ENCODE results near the gene GOPC. TPM values are rescaled to one million over a fixed set of nuclear protein-coding genes. Genes with fewer than 3 reads are reported as not detected.

GOPC gene
- total and polyA plus RNA-seq, 2 donors (not counting 1 experiment from before 2014, with no cell fraction given): 8.9 to 26.7 TPM

DNA sequence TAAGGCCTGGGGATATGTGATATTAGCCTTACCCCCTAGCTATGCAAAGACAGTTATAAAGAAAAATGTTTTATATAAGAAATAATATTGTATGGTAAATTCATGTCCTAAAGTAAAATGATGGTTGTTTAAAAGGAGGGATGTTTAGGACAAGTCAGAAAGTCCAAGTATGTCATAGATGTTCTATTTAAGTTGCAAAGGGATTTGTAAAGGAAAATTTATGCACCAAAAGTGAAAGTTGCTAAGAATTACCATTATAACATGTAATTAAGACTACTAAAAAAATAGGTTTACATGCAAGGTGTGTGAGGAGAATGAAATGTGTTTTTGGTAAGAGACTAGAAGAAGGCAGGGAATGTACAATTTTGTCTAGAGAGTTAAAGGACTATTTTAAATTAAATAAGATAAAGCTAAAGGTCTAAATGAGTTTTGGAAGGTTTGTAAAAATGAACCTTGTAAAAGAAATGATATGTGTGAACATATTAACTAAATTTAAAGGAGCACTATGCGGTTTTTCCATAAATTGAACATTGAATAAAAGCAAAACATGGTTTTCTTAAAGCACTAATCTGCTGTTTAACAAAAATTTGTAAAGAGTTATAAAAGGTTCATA is 22.7 kb upstream of the GOPC start:
- H3K79me2 ChIP-seq (ENCODE audit: control insufficient read depth, insufficient read depth, low read length): no peaks in the 10 kb centered on the region
- no peak overlapping the region for H3K9ac ChIP-seq (ENCODE audit: low read length)
- no peak overlapping the region for H2AFZ ChIP-seq (ENCODE audit: insufficient read depth, low read depth, low read length, poor library complexity, severe bottlenecking)
- intact Hi-C loops (cut with micrococcal nuclease): no loop called here
- H3K27me3 ChIP-seq (replicated peaks in 1 of 4; ENCODE audit: control extremely low read depth in 1 of 4, control insufficient read depth in 3 of 4, insufficient read depth in 4 of 4, low read length in 3 of 4): no peaks in the 10 kb centered on the region
- no peaks in the 10 kb centered on the region for H3K4me1 ChIP-seq (ENCODE audit: control insufficient read depth in 2 of 2, insufficient read depth in 2 of 2, low read length in 2 of 2)
- H3K9me3 ChIP-seq (ENCODE audit: control extremely low read depth in 1 of 3, control insufficient read depth in 2 of 3, insufficient read depth in 1 of 3, low read length in 2 of 3): peaks cover 3 to 12% (median 5%) of the 10 kb centered on the region in 3 donors
- no peak overlapping the region for H3K4me3 ChIP-seq (ENCODE audit: control extremely low read depth in 1 of 5, extremely low read depth in 1 of 5, insufficient read depth in 1 of 5, low read depth in 2 of 5, low read length in 4 of 5)
- Mint-ChIP-seq H3K27me3 (peaks cover 12% of the 10 kb centered on the region), H3K9me3 (ENCODE audit: insufficient read depth) (peaks cover 6% of the 10 kb centered on the region), H3K4me1 (no peaks in the 10 kb centered on the region), H3K4me3 (no peak overlapping the region), H3K27ac (no peak overlapping the region)
- no CpG with 5 or more reads among the region's 1 CpG for WGBS (ENCODE audit: insufficient coverage)
- no peak overlapping the region for H3K27ac ChIP-seq (ENCODE audit: low read length in 2 of 2)
- CTCF ChIA-PET: interaction anchor here (0.7 kb wide), 1 partner anchor 476 kb away, joined by 3 read pairs; no protein-coding TSS in a partner anchor
- no peak for ATAC-seq (ENCODE audit: low read depth)
- no peaks in the 10 kb centered on the region for H4K20me1 ChIP-seq (ENCODE audit: control insufficient read depth, insufficient read depth, low read length, poor library complexity, severe bottlenecking)
- H3K36me3 ChIP-seq (replicated peaks in 1 of 2; ENCODE audit: control extremely low read depth in 1 of 2, control insufficient read depth in 1 of 2, extremely low read depth in 1 of 2, insufficient read depth in 2 of 2, low read length in 1 of 2): no peaks in the 10 kb centered on the region
- no peak for DNase-seq
- no peak for TF ChIP-seq EZH2 (IDR thresholded peaks at IDR 0.05; ENCODE audit: borderline replicate concordance, insufficient read depth, low read depth, low read length, poor library complexity, severe bottlenecking)
- TF ChIP-seq, protein P1, sequence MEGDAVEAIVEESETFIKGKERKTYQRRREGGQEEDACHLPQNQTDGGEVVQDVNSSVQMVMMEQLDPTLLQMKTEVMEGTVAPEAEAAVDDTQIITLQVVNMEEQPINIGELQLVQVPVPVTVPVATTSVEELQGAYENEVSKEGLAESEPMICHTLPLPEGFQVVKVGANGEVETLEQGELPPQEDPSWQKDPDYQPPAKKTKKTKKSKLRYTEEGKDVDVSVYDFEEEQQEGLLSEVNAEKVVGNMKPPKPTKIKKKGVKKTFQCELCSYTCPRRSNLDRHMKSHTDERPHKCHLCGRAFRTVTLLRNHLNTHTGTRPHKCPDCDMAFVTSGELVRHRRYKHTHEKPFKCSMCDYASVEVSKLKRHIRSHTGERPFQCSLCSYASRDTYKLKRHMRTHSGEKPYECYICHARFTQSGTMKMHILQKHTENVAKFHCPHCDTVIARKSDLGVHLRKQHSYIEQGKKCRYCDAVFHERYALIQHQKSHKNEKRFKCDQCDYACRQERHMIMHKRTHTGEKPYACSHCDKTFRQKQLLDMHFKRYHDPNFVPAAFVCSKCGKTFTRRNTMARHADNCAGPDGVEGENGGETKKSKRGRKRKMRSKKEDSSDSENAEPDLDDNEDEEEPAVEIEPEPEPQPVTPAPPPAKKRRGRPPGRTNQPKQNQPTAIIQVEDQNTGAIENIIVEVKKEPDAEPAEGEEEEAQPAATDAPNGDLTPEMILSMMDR (IDR thresholded peaks at IDR 0.05): no peak
- H3K4me2 ChIP-seq (replicated peaks; ENCODE audit: low read depth, low read length, poor library complexity, severe bottlenecking): no peak overlapping the region
- POLR2A ChIA-PET: no interaction called here

DNA sequence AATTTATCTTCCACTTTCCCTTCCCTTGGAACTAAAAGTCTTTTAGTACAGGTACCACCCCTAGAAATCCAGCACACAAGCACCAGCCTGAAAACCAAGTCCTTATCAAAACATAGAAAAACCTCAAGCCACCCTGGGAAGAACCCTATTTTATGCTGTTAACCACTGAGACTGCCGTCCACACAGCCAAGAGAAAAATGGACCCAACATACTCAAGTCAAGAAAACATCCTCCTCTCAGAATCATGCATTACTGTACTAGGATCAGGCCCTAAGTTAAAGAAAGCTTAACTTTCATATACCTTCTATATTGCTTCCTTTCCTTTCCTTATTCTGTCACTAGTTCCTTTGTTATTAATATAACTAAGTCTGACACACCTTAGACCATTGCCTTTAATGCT is 16.9 kb upstream of the GOPC start:
- no peaks in the 10 kb centered on the region for H3K4me1 Mint-ChIP-seq
- no peaks in the 10 kb centered on the region for H4K20me1 ChIP-seq (ENCODE audit: control insufficient read depth, insufficient read depth, low read length, poor library complexity, severe bottlenecking)
- H3K9me3 ChIP-seq (ENCODE audit: control extremely low read depth in 1 of 3, control insufficient read depth in 2 of 3, insufficient read depth in 1 of 3, low read length in 2 of 3): peaks cover 0 to 4% (median 3%) of the 10 kb centered on the region in 3 donors
- intact Hi-C loops (cut with micrococcal nuclease): no loop called here
- DNase-seq: no peak
- no peak overlapping the region for H3K4me3 ChIP-seq (ENCODE audit: control extremely low read depth in 1 of 5, extremely low read depth in 1 of 5, insufficient read depth in 1 of 5, low read depth in 2 of 5, low read length in 4 of 5)
- no peak for ATAC-seq (ENCODE audit: low read depth)
- H3K27ac Mint-ChIP-seq: no peak overlapping the region
- no peak overlapping the region for H3K4me2 ChIP-seq (replicated peaks; ENCODE audit: low read depth, low read length, poor library complexity, severe bottlenecking)
- WGBS (ENCODE audit: insufficient coverage): 80% methylated on average over 1 of the region's 1 CpG
- H3K27me3 ChIP-seq (replicated peaks in 1 of 4; ENCODE audit: control extremely low read depth in 1 of 4, control insufficient read depth in 3 of 4, insufficient read depth in 4 of 4, low read length in 3 of 4): no peaks in the 10 kb centered on the region
- no peak overlapping the region for H3K4me3 Mint-ChIP-seq
- H3K36me3 ChIP-seq (replicated peaks in 1 of 2; ENCODE audit: control extremely low read depth in 1 of 2, control insufficient read depth in 1 of 2, extremely low read depth in 1 of 2, insufficient read depth in 2 of 2, low read length in 1 of 2): no peaks in the 10 kb centered on the region
- no peaks in the 10 kb centered on the region for H3K4me1 ChIP-seq (ENCODE audit: control insufficient read depth in 2 of 2, insufficient read depth in 2 of 2, low read length in 2 of 2)
- peaks cover 8% of the 10 kb centered on the region for H3K27me3 Mint-ChIP-seq
- no peaks in the 10 kb centered on the region for H3K79me2 ChIP-seq (ENCODE audit: control insufficient read depth, insufficient read depth, low read length)
- no peak overlapping the region for H3K9ac ChIP-seq (ENCODE audit: low read length)
- TF ChIP-seq, protein P1 (IDR thresholded peaks at IDR 0.05): no peak
- TF ChIP-seq EZH2 (IDR thresholded peaks at IDR 0.05; ENCODE audit: borderline replicate concordance, insufficient read depth, low read depth, low read length, poor library complexity, severe bottlenecking): no peak
- H2AFZ ChIP-seq (ENCODE audit: insufficient read depth, low read depth, low read length, poor library complexity, severe bottlenecking): no peak overlapping the region
- POLR2A ChIA-PET: no interaction called here
- H3K9me3 Mint-ChIP-seq (ENCODE audit: insufficient read depth): peaks cover 3% of the 10 kb centered on the region
- CTCF ChIA-PET: no interaction called here
- no peak overlapping the region for H3K27ac ChIP-seq (ENCODE audit: low read length in 2 of 2)
